Inflammatory macrophage treated with lipopolysaccharide for 4 hours (primary cell): ENCODE results near the gene SERPINA5.

Experiments used
- DNase-seq: peaks from one replicate; pipeline ENCODE4 v3.0.0-alpha.2; 2020

The SERPINA5 gene

DNA sequence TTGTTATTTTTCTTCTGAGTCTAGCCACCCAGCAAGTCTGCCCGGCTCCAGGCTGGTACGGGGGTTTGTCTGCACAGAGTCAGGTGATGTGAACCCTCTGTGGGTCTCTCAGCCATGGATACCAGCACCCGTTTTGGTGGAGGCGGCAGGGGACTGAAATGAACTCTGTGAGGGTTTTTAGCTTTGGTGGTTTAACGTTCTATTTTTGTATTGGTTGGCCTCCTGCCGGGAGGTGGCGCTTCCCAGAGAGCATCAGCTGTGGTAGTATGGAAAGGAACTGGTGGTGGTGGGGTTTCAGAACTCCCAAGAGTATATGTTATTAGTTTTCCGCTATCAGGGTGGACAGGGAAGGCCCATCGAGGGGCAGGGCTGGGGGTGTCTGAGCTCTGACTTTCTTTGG is 25.2 kb upstream of the SERPINA5 start:
- no peak for DNase-seq

DNA sequence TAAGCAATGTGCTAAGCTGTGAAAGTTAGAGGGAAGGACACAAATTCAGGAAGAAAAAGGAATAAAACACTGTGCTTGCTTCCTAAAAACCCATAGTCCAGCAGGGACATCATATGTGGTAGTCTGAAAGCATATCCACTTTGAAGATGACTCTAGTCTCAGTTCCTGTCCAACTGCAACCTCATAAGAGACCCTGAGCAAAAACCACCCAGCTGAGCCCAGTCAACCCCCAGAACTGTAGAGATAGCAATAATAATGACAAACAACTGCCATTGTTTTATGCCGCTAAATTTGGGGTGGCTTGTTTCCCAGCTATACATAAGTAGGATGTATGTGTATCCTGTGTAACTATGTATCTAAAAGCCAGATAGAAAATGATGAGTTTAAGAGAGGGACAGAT is 23.9 kb upstream of the SERPINA5 start:
- DNase-seq = no peak

GRCh38 chr14:94558842-94559241 is 22.4 kb upstream of the SERPINA5 start:
- DNase-seq = no peak

- DNase-seq = no peak
Observed at GRCh38 chr14:94559638-94560290, 21.5 kb upstream of the SERPINA5 start.

DNA sequence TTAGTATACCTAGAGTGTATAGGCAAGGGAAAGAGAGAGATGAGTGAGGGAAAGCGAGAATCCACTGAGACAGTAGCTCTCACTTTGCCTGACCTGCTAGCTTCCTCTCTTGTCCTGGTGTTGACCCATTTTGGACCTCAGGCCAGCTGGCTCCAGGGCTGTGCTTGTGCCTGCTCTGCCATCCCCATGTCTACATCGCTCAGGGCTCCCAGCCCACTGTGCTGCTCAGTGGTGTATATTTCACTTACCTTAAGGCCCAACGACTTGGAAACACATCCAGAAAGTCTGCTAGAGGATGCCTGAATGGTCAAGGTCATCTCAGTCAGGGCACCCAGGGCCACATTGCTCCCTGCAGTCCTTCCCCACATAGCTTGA is 20.9 kb upstream of the SERPINA5 start:
- no peak for DNase-seq

- no peak for DNase-seq
Observed at GRCh38 chr14:94560751-94561655, 20.2 kb upstream of the SERPINA5 start, which contains the start of gene SERPINA4. Gene SERPINA4, plus strand, starts transcription at chr14:94561442. Its CDS starts 2,041 bp downstream, at chr14:94563483.

- DNase-seq = no peak
Observed at GRCh38 chr14:94561656-94562010, 19.6 kb upstream of the SERPINA5 start.

DNA sequence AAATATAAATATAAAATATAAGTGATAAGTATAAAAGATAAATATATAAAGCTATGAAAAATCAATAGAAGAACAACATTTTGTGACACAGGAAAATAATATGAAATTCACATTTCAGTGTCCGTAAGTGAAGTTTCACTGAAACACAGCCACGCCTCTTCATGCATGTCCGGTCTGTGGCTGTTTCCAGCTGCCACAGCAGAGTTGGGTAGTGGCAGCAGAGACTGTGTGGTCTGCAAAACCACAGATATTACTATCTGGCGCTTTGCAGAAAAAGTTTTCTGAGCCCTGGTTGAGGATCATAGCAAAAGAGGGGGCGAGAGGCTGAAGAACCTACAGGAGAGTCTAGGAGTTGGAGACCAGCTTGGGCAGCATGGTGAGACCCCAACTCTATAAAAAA is 19.2 kb upstream of the SERPINA5 start:
- DNase-seq = no peak

- DNase-seq = no peak
Observed at GRCh38 chr14:94562941-94563883, 18.0 kb upstream of the SERPINA5 start.

DNA sequence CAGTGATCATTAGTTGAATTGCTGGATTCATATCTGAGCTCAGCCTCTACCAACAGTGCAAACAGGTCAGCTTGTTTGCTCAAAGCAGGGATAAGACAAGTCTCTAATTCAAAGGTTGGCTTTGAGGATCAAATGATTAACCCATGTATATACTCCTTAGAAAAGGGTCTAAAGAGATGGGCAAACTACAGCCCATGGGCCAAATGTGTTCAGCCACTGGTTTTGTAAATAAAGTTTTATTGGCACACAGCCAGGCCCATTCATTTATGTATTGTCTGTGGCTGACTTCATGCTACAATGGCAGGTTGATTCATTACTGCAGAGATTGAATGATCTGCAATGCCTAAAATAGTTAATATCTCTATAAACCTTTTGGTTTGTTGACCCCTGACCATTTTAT is 16.8 kb upstream of the SERPINA5 start:
- no peak for DNase-seq

DNA sequence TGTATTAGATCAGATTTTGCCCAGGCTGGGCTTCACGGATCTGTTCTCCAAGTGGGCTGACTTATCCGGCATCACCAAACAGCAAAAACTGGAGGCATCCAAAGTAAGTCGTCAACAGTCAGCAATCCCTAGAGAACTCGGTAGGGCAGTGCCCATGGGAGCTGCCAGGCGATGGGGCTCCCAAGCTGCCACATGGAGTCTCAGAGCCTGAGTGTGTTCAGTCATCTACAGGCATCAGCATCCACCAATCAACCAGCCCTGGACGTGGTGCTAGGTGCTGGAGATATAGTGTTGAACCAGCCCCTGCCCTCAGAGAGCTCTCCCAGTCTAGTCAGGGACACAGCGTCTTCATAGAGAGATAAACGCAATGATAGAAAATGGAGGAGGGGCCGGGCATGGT is 13.0 kb upstream of the SERPINA5 start:
- DNase-seq = no peak

DNA sequence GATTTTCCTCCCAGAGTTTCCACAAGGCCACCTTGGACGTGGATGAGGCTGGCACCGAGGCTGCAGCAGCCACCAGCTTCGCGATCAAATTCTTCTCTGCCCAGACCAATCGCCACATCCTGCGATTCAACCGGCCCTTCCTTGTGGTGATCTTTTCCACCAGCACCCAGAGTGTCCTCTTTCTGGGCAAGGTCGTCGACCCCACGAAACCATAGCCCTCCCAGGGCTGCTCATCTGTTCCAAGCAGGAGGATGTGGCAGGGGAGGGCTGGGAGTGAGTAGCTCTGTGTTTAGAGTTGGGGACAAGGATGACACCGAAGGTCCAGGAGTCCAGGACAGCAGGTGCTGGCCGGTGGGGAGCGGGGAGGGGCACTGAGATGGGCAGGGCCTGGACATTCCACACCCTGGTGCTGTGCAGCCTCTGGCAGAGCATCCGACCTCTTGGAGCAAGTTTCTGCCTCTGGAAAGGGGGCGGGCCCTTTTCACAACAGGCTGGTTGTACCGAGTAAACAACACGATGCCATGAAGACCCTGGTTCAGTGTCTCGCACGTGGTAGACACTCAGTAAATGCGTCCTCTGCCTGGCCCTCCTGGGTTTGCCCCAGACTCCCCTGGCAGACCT is 11.7 kb upstream of the SERPINA5 start:
- DNase-seq = no peak

GRCh38 chr14:94570002-94570400 is 11.2 kb upstream of the SERPINA5 start:
- DNase-seq = no peak

DNA sequence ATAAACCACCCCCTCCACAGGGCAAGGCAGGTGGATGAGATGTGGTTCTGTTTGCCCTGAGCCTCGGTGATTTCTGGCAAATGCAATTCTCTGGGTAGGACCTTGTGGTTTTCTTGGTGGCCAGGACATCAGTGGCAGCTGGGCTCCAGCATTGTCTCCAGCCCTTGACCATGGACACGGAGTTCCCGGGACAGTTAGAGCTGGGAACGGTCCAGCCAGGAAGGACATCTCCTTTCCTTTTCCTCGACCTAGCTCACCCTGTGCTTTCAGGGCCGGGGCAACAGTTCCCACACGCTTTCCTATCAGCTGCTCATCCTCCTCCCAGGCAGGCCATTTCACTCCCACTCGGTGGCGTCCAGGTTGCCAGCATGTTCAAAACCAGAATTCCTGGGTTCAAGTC is 10.8 kb upstream of the SERPINA5 start:
- DNase-seq = no peak

DNA sequence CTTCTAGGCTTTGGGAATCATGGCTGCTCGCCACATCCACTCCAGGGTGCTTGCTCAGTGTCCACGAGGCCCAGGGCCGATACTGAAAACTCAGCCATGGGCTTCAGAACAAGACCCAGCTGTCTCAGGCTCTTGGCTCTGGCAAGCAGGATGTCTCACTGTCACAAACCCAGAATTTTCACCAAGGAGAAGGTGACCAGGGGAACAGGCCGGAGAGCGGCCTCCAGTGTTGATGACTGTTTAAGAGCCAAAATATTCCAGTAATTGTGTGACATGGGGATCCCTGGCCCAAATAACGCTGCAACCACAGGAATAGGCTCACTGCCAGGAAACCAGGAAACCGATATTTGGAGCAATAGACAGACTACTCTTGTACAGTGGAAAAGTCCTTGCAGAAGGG is 9.8 kb upstream of the SERPINA5 start:
- DNase-seq = no peak

GRCh38 chr14:94571950-94572349 is 9.3 kb upstream of the SERPINA5 start:
- no peak for DNase-seq

DNA sequence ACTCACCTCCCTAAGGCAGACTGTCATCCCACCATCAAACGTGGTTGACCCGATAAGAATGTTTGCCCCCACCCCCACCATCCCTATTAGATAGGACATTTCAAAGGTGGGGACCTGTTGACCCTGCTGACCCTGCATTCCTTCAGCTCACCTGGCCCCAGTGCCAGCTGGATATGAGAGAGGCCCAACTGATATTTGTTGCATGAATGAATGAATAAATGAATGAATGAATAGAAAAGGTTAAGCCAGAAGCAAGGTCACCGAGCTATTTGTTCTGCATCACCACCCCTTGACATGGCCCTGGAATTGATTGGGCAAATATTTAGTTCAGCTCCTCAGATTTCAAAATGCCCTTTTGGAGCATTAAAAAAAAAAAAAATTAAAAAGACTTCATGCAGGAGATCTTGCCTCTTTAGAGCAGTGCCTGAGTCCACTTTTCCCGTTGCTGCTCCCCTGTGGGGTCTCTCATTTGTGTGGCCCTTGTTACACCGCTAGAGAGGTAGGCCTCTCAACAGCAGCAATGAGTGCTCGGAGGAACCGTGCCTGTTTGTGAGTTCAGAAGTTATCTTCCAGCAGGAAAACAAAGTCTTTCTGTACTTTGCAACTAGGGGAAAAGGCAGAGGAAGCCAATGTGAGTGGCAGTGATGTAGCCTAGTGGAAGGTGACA is 8.5 kb upstream of the SERPINA5 start:
- DNase-seq = no peak

DNA sequence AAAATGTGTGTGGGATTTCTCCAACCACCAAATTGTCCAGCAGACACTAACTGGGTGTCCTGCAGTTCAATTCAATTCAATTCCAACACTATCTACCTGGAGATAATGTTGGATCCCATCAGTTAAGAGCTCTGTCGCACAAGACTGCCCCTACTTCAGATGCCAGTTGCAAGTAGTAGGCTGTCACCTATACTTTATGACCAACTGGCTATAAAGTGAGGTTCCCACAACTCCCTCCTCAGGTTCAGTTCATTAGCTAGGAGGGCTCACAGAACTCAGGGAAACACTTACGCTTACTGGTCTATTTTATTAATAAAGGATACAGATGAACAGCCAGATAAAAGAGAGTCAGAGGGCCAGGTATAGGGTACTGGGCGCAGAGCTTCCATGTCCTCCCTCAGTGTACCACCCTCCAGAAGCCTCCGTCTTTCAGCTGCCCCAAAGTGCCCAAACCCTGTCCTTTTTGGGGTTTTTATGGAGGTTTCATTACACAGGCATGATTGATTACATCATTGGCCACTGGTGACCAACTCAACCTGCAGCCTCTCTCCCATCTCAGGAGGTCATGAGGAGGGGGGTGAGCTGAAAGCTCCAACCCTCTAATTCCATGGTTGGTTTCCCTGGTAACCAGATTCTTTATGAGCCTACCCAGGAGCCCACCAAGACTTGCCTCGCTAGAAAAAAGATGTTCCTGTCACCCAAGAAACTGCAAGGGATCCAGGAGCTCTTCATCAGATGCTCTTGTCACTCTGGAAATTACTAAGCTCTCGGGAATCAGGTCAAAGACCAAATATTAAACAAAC is 7.5 kb upstream of the SERPINA5 start:
- DNase-seq = no peak

GRCh38 chr14:94574336-94574735 is 6.9 kb upstream of the SERPINA5 start:
- DNase-seq = no peak

GRCh38 chr14:94575730-94576585 is 5.3 kb upstream of the SERPINA5 start:
- no peak for DNase-seq
